GM21576 (cell line): ENCODE measurements around the gene DQX1.
"Not testable (repeated sequence)": the region's sequence is repeated elsewhere in the genome, so short reads cannot be mapped to it uniquely, and the experiment has no call there.

Experiments used
- ATAC-seq: cut with Tn5 transposase; IDR thresholded peaks from one replicate; pipeline ENCODE4 v1.9.1; 2021; ENCODE audit warnings: mild to moderate bottlenecking, moderate library complexity; ENCODE audit not compliant: unreplicated experiment

The DQX1 gene

GRCh38 chr2:74470742-74471141 lies 55.3 kb downstream of the DQX1 start:
- ATAC-seq, result not testable (repeated sequence)
